PFSK-1 (cell line): Measurements from ENCODE around the gene PARVB.

Experiments used
- POLR2AphosphoS5 ChIP-seq: IDR thresholded peaks from 2 replicates; pipeline ENCODE4 v1.6.1; 2012; ENCODE audit warnings: low read depth, mild to moderate bottlenecking, control low read depth, low read length, moderate library complexity
- SIN3A ChIP-seq: IDR thresholded peaks from 2 replicates; pipeline ENCODE4 v1.6.1; 2012; ENCODE audit warnings: mild to moderate bottlenecking, low read length, moderate library complexity, borderline replicate concordance; ENCODE audit not compliant: insufficient read depth
- TF ChIP-seq, protein P1 (sequence below), 2 experiments: IDR thresholded peaks; 2 replicates each; pipeline versions ENCODE4 v1.6.1 to v1.8.0; 2011 to 2012; ENCODE audit warnings: low read depth in 2 of 2, low read length in 2 of 2, control low read depth in 1 of 2, inconsistent platforms in 1 of 2, mild to moderate bottlenecking in 1 of 2, moderate library complexity in 1 of 2; ENCODE audit not compliant: insufficient read depth in 1 of 2

DNA sequence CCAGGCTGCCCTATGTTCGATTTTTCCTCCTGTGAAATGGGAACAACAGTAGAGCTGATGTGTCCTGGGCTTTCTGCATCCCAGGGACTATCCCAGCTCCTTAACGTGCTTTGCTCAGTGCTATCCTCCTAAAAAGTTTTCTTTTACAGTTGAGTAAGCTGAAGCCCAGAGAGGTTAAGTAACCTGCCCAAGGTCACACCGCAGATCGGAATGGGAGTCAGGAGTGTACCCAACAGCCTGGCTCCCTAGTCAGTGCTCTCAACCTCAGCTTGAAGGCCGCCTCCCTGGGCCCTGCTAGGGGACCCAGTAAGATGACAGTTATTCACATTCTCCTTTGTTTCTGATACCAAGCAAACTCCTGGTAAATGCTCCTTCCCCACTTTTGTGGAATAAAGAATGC lies 45.9 kb downstream of the PARVB start:
- TF ChIP-seq POLR2AphosphoS5 (no peak), SIN3A (no peak)
- TF ChIP-seq, protein P1, sequence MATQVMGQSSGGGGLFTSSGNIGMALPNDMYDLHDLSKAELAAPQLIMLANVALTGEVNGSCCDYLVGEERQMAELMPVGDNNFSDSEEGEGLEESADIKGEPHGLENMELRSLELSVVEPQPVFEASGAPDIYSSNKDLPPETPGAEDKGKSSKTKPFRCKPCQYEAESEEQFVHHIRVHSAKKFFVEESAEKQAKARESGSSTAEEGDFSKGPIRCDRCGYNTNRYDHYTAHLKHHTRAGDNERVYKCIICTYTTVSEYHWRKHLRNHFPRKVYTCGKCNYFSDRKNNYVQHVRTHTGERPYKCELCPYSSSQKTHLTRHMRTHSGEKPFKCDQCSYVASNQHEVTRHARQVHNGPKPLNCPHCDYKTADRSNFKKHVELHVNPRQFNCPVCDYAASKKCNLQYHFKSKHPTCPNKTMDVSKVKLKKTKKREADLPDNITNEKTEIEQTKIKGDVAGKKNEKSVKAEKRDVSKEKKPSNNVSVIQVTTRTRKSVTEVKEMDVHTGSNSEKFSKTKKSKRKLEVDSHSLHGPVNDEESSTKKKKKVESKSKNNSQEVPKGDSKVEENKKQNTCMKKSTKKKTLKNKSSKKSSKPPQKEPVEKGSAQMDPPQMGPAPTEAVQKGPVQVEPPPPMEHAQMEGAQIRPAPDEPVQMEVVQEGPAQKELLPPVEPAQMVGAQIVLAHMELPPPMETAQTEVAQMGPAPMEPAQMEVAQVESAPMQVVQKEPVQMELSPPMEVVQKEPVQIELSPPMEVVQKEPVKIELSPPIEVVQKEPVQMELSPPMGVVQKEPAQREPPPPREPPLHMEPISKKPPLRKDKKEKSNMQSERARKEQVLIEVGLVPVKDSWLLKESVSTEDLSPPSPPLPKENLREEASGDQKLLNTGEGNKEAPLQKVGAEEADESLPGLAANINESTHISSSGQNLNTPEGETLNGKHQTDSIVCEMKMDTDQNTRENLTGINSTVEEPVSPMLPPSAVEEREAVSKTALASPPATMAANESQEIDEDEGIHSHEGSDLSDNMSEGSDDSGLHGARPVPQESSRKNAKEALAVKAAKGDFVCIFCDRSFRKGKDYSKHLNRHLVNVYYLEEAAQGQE (IDR thresholded peaks at IDR 0.05; ENCODE audit: insufficient read depth in 1 of 2, low read depth in 2 of 2, low read length in 2 of 2), result no peak
